Right ventricle myocardium inferior (tissue), 1 donor: ENCODE measurements around the gene EXOSC5. TPM values are rescaled to one million over a fixed set of nuclear protein-coding genes. Genes with fewer than 3 reads are reported as not detected.

Experiments used
- ATAC-seq: fragments of 200-7000 bp; cut with Tn5 transposase; one replicate; pipeline ENCODE4 v1.9.1; 2020; ENCODE audit warnings: mild to moderate bottlenecking, moderate library complexity
- DNase-seq: peaks from one replicate; pipeline ENCODE4 v3.0.0; 2021; ENCODE audit errors: missing footprints
- intact Hi-C: fragments of 100-400 bp; cut with DNase I; formaldehyde crosslinking; loops from one replicate; pipeline ENCODE4 v1.11.0; 2022
- total RNA-seq: library from RNA; stranded (reverse); fragmentation: NEBNext Ultra II Directional; extraction: Animal tissue kit (Norgen Biotek cat#: 25700); gene quantifications from one replicate; pipeline ENCODE4 v1.2.1, GENCODE V29; 2021
- donor health status: DM: no; HTN: yes; CAD: no; lungs with severe emphysema.

Gene EXOSC5
- total RNA-seq, 1 donor from 2014 or later, result 17.1 TPM

- intact Hi-C loops, result no loop called here
- DNase-seq, result no peak
- ATAC-seq, result no peak
Observed at GRCh38 chr19:41428481-41428859, 31.3 kb upstream of the EXOSC5 start.

- intact Hi-C loops, result loop anchor here (2.0 kb wide), 1 partner anchor 63 kb away; the partner anchor contains the start of gene B9D2
- DNase-seq (peak; percentile 84), ATAC-seq (peak; percentile 18)
Observed at GRCh38 chr19:41427647-41428480, 30.7 kb upstream of the EXOSC5 start.

- intact Hi-C loops, result loop anchor here (2.0 kb wide), 1 partner anchor 62 kb away; the partner anchor contains the start of gene B9D2
- peak; percentile 95 for DNase-seq
- peak; percentile 90 for ATAC-seq
Observed at GRCh38 chr19:41426952-41427646, 29.9 kb upstream of the EXOSC5 start, which contains the start of gene B3GNT8. Gene B3GNT8 (minus strand): TSS chr19:41427374. CDS start chr19:41426778, 596 bp downstream.

GRCh38 chr19:41426116-41426841 is 29.1 kb upstream of the EXOSC5 start:
- peak; percentile 17 for ATAC-seq
- intact Hi-C loops, result loop anchor here (2.0 kb wide), 1 partner anchor 61 kb away; the partner anchor contains the start of gene B9D2
- peak; percentile 79 for DNase-seq

DNA sequence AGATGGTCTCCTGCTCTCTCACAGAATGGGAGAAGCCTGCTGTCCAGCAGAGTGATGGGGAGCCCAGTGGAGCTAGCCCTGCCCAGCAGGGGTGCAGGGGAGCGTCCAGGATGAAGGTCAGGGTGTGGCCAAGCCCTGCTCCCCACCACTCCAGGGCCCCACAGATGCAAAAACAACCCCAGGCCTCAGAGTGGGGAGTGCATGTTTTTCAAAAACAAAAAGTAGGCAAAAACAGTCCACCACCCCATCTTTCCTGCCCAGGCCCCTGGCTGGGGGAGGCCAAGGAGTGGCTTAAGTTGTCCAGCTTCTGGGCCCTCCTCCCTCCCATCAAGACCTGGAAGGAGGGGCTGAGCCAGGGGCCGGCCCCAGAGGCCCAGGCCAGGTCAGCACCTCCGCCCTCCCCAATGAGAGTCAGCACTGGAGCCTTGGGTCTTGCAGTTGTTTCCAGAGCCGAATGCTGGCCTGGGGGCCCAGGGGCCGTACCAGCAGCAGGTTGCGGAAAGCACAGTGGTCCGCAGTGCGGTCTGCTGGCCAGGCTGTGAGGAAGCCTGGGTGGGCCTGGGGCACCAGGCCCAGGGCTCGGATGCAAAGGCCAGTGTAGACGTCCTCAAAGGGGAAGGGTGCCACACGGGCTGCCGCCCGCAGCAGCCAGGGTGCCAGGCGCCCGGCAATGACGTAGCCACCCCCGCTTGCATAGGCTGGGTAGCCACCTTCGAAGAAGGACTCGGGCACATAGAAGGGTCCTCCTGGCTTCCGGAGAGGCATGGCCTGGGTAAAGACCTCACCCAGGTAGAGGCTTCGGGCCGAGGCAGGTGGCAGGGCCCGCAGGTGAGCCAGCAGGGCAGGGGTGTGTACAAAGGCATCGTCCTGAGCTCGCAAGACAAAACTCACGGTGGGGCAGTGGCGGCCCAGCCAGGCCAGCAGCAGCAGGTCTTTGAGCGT is 28.3 kb upstream of the EXOSC5 start:
- intact Hi-C loops, result loop anchor here (2.0 kb wide), 1 partner anchor 61 kb away; the partner anchor contains the start of gene B9D2
- ATAC-seq (no peak), DNase-seq (no peak)

- intact Hi-C loops, result no loop called here
- ATAC-seq (no peak), DNase-seq (peak; percentile 42)
Observed at GRCh38 chr19:41424335-41425173, 27.4 kb upstream of the EXOSC5 start.

GRCh38 chr19:41422955-41423354 is 25.8 kb upstream of the EXOSC5 start:
- no peak for ATAC-seq
- DNase-seq, result no peak
- intact Hi-C loops, result no loop called here

DNA sequence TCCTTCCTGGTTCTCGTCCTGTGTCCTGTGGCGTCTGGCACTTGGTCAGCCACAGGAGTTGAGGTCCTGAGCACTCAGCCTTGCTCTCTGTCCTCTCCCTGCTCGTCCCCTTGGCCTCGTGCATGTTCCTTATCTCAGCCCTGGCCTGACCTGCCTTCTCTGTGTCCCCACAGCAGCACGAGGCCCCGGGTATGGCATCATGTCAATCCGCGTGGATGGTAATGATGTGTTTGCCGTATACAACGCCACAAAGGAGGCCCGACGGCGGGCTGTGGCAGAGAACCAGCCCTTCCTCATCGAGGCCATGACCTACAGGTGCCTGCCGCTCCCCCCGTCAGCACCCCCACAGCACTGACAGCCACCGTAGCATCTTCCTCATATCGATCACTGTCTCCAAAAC is 25.3 kb upstream of the EXOSC5 start:
- intact Hi-C loops, result no loop called here
- ATAC-seq, result no peak
- no peak for DNase-seq

DNA sequence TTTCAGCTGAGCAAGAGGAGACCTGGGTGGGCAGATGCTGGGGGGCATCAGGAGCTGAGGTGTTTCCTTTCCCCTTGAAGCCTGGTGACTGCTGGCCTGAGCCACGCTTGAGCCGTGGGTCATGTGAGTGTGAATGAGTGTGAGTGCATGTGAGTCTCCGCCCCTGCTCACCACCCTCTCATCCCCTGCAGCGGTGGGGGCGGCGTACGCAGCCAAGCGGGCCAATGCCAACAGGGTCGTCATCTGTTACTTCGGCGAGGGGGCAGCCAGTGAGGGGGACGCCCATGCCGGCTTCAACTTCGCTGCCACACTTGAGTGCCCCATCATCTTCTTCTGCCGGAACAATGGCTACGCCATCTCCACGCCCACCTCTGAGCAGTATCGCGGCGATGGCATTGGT is 24.8 kb upstream of the EXOSC5 start:
- DNase-seq (no peak), ATAC-seq (no peak)
- intact Hi-C loops, result no loop called here

- intact Hi-C loops, result no loop called here
- DNase-seq (no peak), ATAC-seq (no peak)
Observed at GRCh38 chr19:41421314-41421713, 24.2 kb upstream of the EXOSC5 start.

GRCh38 chr19:41420101-41420880 is 23.1 kb upstream of the EXOSC5 start:
- intact Hi-C loops, result no loop called here
- peak; percentile 15 for ATAC-seq
- DNase-seq, result no peak

GRCh38 chr19:41416194-41416674 is 19.1 kb upstream of the EXOSC5 start:
- no peak for DNase-seq
- no peak for ATAC-seq
- intact Hi-C loops, result no loop called here

GRCh38 chr19:41415154-41415571 is 18.0 kb upstream of the EXOSC5 start:
- no peak for ATAC-seq
- intact Hi-C loops, result no loop called here
- DNase-seq, result no peak

GRCh38 chr19:41414461-41414860 is 17.3 kb upstream of the EXOSC5 start:
- DNase-seq (no peak), ATAC-seq (no peak)
- intact Hi-C loops, result no loop called here

- intact Hi-C loops, result no loop called here
- DNase-seq (no peak), ATAC-seq (no peak)
Observed at GRCh38 chr19:41413947-41414346, 16.8 kb upstream of the EXOSC5 start.

DNA sequence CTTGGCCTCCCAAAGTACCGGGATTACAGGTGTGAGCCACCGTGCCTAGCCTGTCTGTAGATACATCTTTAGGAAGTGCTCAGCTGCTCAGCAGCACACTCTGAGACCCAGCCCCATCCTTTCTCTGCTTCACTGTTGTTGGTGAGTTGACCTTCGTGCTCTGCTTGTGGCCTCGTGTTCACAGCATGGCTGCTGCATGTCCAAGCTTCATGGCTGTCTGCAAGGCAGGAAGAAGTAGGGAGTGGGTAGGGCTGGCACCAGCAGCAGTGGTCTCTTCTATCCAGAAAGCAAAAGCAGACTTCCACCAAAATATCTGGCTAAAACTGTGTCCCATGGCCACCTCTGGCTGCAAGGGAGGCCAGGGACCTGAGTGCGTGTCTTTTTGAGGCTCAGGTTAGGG is 15.8 kb upstream of the EXOSC5 start:
- intact Hi-C loops, result no loop called here
- no peak for DNase-seq
- ATAC-seq, result no peak

GRCh38 chr19:41411968-41412265 is 14.8 kb upstream of the EXOSC5 start:
- peak; percentile 80 for DNase-seq
- intact Hi-C loops, result no loop called here

More at GRCh38 chr19:41411968-41412265, 14.8 kb upstream of the EXOSC5 start:
- ATAC-seq, result peak; percentile 79
